ENCODE results near the gene NOA1.

NOA1 gene

DNA sequence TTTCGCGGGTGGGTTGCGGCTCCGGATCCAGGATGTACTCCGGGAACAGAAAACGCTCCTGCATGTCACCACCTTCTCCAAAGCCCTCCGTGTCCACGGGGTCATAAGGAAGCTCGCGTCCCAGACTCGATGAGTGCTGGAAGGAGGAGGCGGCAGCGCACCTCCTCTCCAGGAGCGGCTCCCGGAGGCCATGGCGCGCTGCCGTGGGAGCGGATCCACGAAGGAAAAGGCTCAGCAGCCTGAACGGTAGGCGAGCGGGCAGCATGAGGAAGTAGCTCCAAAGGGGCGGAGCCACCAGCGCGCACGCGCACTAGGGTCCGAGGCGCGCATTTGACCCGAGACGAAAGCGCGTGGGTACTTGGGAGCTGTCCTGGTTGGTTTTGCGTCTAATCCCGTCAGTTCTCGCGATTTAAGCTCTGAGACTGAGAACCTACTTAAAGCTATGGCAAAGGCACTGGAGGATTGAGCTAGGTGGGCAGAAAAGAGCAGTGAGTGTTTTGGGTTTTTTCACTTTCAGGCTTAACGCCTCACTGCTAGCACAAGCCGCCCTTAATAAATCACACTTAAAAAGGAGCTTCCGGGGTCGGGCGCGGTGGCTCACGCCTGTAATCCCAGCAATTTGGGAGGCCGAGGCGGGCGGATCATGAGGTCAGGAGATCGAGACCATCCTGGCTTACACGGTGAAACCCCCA lies at the start of gene NOA1:
NOA1 (minus strand) TSS at position 286 of the 692 bp plus-strand sequence; CDS start at position 265, 21 bp downstream.
- DNase-seq = peak; percentile 96

DNA sequence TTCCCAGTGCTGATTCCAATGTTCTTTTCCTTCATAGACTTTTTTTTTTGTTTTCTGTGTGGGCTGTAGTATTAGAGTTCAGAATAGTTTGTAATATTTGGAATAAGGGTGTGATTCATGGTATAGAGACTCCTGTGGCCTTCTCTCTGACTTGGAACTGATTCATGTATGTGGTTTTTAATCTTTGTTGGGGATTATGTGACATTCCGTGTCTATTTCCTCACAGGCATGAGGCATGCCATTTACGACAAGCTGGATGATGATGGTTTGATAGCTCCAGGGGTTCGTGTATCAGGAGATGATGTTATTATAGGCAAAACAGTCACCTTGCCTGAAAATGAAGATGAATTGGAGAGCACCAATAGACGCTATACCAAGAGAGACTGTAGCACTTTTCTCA lies 45.7 kb upstream of the NOA1 start:
- DNase-seq = no peak

DNA sequence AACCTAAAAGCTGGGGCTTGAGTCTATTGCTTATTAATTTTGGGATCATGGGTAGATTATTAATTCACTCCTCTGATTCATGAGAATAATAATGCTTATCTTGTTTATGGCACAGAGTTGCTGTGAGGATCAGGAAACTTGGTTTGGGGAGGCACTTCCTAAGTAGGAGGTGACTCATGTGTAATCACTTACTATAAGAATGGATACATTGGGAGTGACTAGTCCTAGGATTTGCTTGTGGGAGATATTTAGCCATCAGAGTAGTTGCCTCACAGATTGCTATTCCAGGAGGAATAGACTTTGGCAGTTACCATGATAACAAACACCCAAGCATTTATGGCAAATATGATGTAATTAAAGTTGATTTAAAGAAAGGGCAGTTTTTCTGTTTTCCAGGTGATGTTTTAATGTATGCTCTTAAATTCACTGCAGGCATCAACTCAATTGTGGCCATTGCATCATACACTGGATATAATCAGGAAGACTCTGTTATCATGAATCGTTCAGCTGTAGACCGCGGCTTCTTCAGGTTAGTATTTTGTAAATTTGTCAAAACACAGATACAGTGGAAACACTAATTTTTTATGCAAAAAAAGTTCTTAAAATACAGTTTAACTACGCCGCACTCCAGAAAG lies 43.2 kb upstream of the NOA1 start:
- no peak for DNase-seq

DNA sequence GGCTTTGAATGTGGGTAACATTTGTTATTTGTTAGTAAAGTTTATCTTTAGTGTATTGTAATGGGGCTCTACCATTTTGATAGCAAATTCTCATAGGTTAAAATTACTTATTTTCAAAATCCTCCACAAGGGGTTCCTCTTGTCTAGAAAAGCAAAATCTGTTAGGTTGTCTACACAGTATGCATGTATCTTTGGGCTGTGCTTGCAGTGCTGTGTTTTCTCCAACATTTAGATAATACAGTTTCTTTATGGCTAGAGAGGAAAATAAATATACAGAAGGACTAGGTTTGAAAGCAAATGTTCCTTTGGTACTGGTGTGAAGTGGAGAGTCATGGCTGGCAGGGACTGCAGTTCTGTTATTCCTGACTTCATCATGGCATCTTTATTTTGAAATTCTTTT lies 41.6 kb upstream of the NOA1 start:
- DNase-seq = no peak

DNA sequence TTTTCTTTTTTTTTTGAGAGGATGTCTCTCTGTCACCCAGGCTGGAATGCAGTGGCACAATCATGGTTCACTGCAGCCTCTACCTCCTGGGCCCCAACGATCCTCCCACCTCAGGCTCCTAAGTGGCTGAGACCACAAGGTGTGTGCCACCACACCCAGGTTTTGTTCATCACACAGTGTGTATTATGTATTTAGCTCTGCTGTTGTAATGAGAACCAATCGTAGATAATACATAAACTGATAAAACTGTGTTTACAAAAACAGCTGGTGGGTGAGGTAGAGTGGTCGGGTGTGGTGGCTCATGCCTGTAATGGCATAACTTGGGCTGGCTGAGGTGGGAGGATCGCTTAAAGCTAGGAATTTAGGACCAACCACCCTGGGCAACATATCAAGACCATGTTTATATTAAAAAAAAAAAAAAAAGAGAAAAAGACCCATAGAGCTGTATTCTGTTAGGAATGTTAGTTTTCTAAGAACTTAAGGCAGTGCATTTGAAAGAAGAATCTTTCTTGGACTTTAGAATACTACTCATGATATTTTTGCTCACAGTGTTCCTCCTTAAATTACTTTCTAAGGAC lies 36.2 kb upstream of the NOA1 start:
- no peak for DNase-seq

DNA sequence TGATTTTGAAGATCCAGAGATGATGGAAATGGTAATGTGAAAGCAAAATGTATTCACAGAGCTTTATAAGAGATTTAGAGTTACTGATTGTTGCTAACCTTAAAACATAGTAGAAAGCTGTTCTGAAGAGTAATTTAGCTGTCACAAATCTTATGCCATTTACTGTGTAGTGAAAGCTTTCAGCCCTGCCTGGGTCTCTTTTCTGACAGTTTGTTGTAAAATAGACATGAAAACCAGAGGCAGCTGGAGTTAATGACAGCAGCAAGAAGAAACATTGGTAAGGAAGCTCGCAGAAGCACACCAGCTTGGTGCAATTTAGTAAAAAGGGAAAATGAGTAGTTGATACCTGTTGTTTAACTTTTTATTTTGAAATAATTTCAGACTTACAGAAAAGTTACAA lies 22.3 kb upstream of the NOA1 start:
- no peak for DNase-seq

DNA sequence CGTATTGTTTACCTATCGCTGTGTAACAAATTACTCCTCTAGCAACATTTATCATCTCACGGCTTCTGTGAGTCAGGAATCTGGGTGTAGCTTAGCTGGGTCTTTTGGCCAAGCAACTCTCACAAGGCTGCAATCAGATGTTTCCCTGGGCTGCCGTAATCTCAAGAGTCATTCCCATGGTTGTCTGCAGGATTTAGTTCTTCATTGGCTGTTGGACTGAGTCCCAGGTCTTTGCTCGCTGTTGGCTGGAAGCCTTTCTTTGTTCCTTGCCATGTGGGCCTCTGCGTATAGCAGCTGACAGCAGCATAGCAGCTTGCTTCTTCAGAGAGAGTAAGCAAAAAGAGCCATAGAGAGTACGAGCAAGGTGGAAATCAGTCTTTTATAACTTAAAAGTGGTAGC lies 18.1 kb upstream of the NOA1 start:
- DNase-seq = no peak

DNA sequence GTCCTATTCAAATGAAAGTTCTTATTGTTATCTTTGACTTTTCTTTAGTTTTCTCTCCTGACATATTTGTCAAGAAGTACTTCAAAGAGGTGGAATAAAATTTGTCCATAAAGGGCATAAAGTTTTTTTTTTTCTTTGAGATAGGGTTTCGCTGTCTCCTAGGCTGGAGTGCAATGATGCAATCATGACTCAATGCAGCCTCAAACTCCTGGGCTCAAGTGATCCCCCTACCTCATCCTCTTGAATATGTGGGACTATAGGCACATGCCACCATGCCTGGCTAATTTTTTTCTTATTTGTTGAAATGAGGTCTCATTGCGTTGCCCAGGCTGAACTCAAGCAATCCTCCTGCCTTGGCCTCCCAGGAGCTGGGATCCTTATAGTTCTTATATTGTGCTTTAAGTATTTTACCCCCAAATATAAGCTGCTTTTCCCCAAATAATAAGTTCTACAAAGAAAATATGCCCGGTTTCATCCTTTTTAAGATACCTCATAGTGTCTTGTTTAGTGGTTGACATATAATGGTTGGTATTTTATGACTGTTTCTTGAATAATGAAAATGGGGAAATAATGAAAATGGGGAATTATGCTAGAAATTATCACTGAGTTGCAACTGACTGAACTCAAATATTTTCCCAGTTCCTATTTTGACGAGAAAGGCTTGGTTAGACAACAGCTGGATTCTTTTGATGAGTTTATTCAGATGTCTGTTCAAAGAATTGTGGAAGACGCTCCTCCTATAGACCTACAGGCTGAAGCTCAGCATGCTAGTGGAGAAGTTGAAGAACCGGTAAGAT lies 12.9 kb upstream of the NOA1 start:
- no peak for DNase-seq

DNA sequence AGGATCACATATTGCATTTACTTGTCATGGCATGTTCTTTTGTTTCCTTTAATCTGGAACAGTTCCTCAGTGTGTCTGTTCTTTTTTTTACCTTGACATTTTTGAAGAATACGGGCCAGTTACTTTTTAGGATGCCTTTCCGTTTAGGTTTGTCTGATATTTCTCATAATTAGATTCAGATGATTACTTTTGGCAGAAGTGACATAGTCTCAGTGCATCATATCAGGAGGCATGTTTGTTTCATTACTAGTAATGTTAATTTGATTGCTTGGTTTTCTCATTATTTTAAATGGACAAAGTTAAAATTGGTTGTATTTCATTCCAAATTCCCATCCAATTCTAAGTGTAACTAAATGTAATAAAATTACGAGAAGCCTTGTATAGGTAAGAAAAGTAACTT lies 9.5 kb upstream of the NOA1 start:
- no peak for DNase-seq

DNA sequence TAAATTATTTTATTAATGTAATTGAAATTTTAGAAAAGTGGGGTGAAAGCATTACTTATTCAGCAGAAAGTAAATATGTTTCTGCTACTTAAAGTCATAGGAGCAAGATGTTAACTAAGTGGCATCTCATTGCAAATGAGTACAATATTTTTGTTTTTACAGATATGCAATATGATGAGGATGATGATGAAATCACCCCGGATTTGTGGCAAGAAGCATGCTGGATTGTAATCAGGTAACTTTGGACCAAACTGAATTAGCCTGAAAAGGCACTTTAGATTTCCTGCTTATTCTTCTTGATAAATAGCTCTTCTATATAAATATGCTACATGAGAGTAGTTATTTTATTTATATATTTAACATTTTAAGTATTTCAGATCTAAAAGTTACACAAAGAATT lies 8.8 kb upstream of the NOA1 start:
- no peak for DNase-seq

DNA sequence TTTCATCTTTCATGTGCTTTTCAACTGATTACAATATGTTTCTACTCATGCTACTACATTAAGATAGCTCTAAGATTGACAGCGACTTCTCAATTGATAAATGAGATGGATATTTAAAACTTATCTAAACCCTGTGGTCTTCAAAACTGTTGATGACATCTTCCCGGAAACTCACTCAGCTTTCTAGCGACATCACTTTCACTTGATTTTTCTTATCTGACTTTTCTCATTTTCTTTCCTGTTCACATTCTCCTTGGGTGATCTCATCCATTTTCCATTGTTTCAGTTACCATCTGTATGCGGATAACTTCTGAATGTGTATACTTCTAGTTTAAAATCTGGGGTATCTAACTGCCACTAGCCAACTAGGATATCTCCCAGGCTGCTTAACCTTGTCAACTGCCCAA lies 4.4 kb upstream of the NOA1 start:
- DNase-seq = no peak

DNA sequence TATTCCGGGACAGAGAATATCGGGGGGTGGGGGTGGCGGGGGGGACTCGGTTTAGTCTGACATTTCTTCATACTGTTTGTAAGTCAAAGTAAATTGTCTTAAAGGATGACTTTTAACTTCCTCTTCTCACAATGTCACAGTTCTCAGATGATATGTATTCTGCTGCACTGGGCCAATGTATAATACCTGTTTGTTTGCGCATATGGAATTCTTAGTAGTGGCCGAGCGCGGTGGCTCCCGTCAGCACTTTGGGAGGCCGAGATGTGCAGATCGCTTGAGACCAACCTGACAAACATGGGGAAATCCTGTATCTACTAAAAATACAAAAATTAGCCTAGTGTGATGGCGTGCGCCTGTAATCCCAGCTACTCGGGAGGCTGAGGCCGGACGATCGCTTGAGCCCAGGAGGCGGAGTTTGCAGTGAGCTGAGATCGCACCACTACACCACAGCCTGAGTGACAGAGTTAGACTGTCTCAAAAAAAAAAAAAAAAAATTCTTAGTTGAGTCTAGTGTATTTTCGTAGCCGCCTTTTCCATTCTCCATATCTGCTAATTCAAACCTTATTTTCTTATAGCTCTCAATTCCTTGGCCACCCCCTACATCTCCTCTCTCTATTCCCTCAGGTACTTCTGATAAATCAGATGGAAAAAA lies 2.1 kb upstream of the NOA1 start:
- DNase-seq = no peak

DNA sequence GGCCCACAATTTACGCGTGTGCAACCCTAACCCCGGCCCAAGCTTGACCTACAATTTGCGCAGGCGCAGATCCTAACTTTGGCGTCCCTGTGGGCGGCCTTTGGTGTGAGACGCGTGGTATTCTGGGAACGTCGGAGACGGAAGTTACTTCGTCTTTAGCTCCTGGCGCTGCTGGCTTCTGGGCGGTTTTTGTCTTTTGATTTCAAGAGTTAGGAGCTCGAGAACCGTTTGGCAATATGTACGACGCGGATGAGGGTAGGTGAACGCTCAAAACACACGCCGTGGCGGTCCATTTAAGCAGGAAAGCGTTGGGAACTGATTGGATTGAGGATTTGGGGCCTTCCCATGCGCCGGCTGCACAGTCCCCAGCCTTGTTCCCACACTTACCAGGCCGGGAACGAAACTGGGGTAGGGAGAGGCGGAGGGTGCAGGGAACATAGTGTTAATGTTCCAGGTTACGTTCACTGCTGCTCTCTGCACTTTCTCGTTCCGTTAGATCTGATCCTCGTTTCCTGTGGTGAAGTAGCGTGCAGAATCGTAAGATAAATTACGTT lies 1.4 kb upstream of the NOA1 start, which contains the start of gene POLR2B:
POLR2B (plus strand) TSS at position 147 of the 554 bp plus-strand sequence; CDS start at position 237, 90 bp downstream.
- DNase-seq = peak; percentile 88

DNA sequence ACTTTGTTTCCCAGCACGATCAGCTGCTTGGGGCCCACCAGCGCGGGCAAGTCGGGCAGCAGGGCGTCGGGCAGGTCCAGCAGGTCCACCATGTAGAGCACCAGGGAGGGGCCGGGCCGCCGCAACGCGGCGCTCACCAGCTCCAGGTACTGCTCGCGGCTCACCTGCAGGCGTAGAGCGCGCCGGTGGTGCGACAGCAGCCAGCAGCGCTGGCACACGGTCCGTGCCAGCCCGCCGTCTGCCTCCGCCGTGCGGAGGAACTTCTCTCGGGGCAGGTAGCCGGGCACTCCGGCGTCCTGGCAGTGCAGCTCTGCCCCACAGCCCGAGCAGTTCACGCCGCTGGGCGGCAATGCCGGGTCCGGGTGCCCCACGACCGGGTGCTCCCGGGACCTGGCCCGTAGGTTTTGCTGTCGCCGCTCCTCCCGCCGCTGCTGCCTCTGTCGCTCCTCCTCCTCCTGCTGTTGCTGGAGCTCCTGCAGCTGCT lies 527 bp downstream of the NOA1 start:
- peak; percentile 47 for DNase-seq

DNA sequence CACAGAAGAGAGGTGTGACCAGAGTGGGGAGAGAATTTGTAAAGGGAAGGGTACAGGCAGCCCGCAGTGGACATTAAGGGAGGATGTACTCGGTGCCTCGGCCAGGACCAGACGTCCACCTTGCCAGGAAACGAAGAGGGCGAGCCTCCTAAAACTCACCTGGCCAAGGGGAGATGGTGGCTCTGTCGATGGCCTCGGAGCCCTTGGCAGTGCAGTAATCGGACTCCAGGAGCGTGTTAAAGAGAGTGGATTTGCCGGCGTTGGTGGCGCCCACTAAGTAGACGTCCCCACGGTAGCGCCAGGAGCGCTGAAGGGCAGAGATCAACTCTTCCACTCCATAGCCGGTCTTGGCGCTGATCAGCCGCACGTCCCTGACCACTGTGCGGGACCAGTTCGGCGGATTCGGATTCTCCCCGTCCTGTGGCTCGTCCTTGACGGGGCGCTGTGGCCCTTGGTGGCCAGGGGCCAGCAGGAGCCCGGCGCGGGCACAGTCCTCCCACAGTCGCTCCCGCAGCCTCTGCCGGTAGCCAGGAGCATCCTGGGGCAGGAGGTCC lies 1.0 kb downstream of the NOA1 start:
- no peak for DNase-seq

DNA sequence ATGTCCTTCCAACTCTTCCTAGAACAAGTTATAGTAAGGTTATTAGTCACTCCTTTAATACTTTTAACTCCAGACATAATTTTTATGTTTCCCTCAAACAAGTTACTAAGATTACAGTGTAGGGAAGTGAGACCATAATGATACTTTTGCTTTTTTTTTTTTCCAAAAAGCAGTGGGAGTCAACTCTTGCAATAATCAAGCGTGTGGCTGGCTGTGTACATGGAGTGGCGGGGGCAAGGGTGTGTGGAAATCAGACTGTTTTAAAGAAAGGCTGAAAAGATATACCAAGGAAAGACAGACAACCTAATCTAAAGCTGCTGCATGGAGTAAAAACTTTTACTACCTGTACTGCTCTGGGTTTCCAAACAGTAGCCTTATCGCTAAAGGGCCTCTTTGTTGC lies 4.1 kb downstream of the NOA1 start:
- no peak for DNase-seq

DNA sequence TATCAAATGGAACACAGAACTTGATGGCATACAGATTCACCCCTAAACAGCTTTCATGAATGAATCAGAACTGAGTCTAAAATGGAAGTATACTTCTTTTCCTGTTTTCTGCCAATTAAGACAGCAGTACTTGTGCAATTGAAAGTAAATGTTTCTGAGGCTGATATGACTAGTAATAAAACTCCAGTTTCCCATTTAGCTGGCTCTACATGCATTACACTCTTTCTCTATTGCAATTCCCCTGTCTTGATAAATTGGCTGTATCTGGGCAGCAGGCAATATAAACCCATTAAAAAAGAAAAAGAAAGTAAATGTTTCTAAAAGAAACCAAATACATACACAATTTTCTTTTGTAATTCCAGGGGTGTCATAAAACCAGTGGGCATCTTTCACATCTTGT lies 4.6 kb downstream of the NOA1 start:
- DNase-seq = no peak

DNA sequence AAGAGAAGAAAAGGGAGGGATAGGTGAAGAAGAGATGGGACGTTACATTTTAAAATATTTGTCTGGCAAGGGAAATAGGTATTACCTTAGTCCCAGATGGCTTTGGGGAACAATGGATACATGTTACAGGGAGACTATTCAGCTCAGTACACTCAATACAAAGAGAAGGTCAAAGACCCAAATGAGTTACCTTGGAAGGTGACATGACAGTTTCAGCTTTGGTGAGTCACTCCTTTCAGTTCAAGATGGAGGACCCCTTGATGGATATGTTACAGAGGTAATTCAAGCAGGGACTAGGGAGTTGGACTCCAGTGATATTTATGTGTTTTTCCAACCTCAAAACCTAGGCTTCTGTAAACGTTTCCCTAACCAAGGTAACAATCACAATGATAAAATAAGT lies 5.0 kb downstream of the NOA1 start:
- DNase-seq = no peak

DNA sequence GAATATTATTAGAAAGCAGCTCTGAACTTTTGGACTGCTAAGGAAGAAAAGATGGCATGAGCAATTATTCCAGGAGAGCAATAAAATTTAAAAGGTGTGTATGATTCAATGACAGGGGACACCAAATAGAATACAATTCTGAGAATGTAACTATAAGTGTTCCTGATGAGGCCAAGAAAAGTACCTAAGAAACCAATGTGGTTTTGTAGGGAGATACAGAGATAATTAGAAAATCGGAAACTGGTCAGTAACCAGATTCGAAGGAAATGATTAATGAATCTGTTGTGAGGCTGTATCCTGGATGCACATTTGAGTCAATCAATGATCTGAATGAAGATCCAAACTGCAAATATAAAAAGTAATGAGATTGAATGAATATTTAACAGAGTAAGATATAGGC lies 6.0 kb downstream of the NOA1 start:
- no peak for DNase-seq

DNA sequence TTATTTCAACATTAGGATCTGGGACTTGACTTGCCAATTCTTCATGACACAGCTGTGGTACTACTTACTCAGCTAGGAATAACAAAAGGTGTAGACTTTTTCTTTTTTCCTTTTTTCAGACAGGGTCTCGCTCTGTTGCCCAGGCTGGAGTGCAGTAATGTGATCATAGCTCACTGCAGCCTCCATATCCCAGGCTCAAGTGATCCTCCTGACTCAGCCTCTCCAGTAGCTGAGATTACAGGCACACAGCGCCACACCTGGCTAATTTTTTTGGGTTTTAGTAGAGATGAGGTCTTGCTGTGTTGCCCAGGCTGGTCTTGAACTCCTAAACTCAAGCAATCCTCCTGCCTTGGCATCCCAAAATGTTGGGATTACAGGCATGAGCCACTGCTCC lies 16.3 kb downstream of the NOA1 start:
- no peak for DNase-seq

DNA sequence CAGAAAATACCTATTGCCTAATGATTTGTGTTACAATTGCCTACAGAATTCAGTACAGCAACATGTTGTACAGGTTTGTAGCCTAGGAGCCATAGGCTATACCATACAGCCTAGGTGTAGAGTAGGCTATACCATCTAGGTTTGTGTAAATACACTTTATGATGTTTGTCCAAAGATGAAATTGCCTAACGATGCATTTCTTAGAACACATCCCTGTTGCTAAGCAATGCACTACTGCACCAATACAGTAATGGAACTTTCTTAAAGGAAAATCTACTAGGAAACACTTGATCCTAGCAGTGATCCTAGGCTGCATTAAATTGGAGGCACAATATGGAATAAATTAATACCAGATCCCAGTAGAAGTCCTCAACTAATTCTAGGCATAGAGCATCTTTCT lies 18.3 kb downstream of the NOA1 start:
- DNase-seq = no peak

DNA sequence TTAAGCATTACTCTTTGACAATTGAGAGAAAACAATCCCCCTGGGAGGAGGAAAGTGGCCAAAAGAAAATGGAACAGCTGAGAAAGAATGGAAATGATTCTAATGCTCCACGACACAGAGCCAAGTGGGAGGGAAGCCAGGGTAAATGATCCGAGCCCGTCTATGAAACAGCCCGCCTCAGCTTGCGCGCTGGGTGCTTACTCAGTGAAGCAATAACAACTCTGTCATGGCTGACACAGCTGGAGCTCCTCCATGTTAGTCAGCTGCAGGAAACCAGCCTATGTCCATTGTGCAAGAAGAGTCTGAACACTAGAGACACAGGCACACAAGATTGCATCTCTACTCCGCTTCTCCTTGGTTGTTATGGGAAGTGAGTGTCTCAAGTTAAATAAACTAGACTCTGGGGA lies 19.3 kb downstream of the NOA1 start:
- DNase-seq = peak; percentile 28

Data from COR-L47 (cell line).